ENCODE results near the gene PALLD.

GRCh38 chr4:168651864-168652263 is 155.0 kb downstream of the PALLD start:
- TF ChIP-seq NPAS2 (CRISPR knock-in tag; IDR thresholded peaks at IDR 0.05; ENCODE audit: borderline replicate concordance) (no peak), SMAD1 (CRISPR knock-in tag; IDR thresholded peaks at IDR 0.05; ENCODE audit: borderline replicate concordance, low read depth) (no peak), ZNF747 (CRISPR knock-in tag; IDR thresholded peaks at IDR 0.05; ENCODE audit: borderline replicate concordance) (no peak), CREB1 (IDR thresholded peaks at IDR 0.05) (no peak), CREB1 (CRISPR knock-in tag; IDR thresholded peaks at IDR 0.05) (no peak), EZH2 (conservative IDR thresholded peaks at IDR 0.05; ENCODE audit: low read depth, low read length) (no peak), HNF4G (IDR thresholded peaks at IDR 0.05; ENCODE audit: borderline replicate concordance, low read depth, low read length) (no peak), HNF4G (CRISPR knock-in tag; IDR thresholded peaks at IDR 0.05; ENCODE audit: borderline replicate concordance, low read depth) (no peak), FOXO4 (CRISPR knock-in tag; conservative IDR thresholded peaks at IDR 0.05) (no peak)
